Measurements from ENCODE around the gene NOXO1. TPM values are rescaled to one million over a fixed set of nuclear protein-coding genes. Genes with fewer than 3 reads are reported as not detected.

The NOXO1 gene
- polyA plus RNA-seq, 3 donors: 0.09 TPM; not detected in 2

DNA sequence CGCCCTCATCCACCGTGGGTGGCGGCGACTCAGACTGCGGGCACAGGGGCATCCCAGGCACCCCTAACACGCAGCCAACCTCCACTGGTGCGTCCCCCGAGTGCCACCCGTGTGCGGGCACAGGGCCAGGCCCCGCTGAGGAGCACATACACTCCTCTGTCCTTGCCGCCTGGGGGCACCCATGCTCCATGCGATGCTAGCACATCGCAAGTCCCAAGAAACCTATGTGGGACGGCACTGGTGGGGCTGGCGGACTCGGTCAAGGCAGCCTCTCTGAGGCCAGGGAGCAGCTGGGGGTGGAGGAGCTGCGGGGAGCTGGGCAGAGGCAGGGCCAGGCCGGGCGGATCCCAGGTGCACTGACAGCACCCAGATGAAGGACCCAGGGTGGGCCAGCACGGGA, 24.4 kb upstream of the NOXO1 start:
- Histone ChIP-seq H4K20me1 (ENCODE audit: insufficient read depth, low read length) (peaks cover 67% of the 10 kb centered on the region), H3K4me3 (replicated peaks in 1 of 3; ENCODE audit: low read depth in 2 of 3, low read length in 3 of 3) (no peak overlapping the region), H3K79me2 (ENCODE audit: insufficient read depth, low read length) (peaks cover 60% of the 10 kb centered on the region), H3K36me3 (replicated peaks in 1 of 2; ENCODE audit: control insufficient read depth in 1 of 2, insufficient read depth in 2 of 2, low read length in 2 of 2) (peaks cover 26 to 29% of the 10 kb centered on the region in 2 donors), H3K27ac (ENCODE audit: low read depth in 1 of 2, low read length in 2 of 2) (no peak overlapping the region), H3K4me1 (ENCODE audit: control insufficient read depth in 1 of 2, insufficient read depth in 2 of 2, low read length in 2 of 2) (peaks cover 38 to 64% of the 10 kb centered on the region in 2 donors), H3K27me3 (ENCODE audit: control insufficient read depth in 2 of 2, insufficient read depth in 2 of 2, low read length in 2 of 2) (no peaks in the 10 kb centered on the region), H2AFZ (ENCODE audit: insufficient read depth, low read depth, low read length, poor library complexity, severe bottlenecking) (no peak overlapping the region), H3K9ac (ENCODE audit: insufficient read depth, low read length, poor library complexity, severe bottlenecking) (no peak overlapping the region), H3K4me2 (replicated peaks; ENCODE audit: extremely low read depth, low read length, poor library complexity, severe bottlenecking) (no peak overlapping the region), H3K9me3 (replicated peaks in 1 of 2; ENCODE audit: control insufficient read depth in 1 of 2, insufficient read depth in 1 of 2, low read length in 2 of 2) (no peaks in the 10 kb centered on the region)
- Mint-ChIP-seq H3K27ac (peak overlapping the region in 1 of 7 donors; percentile 23), H3K4me3 (no peak overlapping the region), H3K9me3 (peaks cover 0 to 2% (median 0%) of the 10 kb centered on the region in 7 donors), H3K27me3 (ENCODE audit: low read depth in 3 of 3) (peaks cover 0 to 1% (median 0%) of the 10 kb centered on the region in 3 donors), H3K4me1 (peaks cover 50% of the 10 kb centered on the region), H3K36me3 (peaks cover 20 to 29% of the 10 kb centered on the region in 2 donors)
- DNase-seq: peak in 2 of 3 donors; percentile 33 to 41
- TF ChIP-seq, protein P1, sequence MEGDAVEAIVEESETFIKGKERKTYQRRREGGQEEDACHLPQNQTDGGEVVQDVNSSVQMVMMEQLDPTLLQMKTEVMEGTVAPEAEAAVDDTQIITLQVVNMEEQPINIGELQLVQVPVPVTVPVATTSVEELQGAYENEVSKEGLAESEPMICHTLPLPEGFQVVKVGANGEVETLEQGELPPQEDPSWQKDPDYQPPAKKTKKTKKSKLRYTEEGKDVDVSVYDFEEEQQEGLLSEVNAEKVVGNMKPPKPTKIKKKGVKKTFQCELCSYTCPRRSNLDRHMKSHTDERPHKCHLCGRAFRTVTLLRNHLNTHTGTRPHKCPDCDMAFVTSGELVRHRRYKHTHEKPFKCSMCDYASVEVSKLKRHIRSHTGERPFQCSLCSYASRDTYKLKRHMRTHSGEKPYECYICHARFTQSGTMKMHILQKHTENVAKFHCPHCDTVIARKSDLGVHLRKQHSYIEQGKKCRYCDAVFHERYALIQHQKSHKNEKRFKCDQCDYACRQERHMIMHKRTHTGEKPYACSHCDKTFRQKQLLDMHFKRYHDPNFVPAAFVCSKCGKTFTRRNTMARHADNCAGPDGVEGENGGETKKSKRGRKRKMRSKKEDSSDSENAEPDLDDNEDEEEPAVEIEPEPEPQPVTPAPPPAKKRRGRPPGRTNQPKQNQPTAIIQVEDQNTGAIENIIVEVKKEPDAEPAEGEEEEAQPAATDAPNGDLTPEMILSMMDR (IDR thresholded peaks at IDR 0.05): peak; percentile 65
- WGBS (ENCODE audit: insufficient coverage): 34% methylated on average over 20 of the region's 21 CpGs
- intact Hi-C loops (cut with micrococcal nuclease): loop anchor here (5.0 to 10.0 kb wide), 4 partner anchors 42 to 249 kb away; partner anchors contain the start of genes ECI1 (in 1 of the 2), NTHL1 (in 1 of the 2) and TSC2 (in 1 of the 2)

DNA sequence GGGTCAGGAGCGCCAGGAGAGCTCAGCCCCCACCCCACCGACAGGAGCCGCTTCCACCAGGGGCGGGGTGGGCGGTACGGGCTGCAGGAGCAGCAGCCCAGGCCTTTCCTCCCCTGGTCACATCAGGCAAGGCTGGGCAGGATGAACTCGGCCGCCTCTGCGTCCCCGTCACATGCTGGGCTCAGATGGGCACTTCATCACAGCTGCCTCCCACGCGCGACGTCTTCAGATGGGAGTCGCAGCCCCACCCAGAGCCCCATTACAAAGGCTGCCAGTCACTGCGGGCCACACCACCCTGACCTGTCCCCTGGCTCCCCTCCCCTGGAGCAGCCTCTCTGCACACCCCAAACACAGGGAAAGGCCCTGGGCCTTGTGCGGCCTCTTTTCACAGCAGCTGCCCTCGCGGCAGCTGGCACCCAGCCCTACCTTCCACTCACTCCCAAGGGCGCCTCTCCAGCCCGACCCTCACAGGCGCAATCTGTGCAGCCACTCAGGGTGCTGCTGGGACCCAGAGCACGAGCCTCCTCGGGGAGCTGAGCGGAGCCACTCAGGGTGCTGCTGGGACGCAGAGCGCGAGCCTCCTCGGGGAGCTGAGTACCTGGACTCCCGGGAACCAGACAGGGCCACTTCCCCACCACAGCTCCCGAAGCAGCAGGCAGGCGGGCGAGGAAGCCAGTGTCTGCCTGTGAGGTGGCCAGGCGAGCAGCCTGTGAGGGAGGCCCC, 23.7 kb upstream of the NOXO1 start:
- intact Hi-C loops (cut with micrococcal nuclease): loop anchor here (5.0 to 10.0 kb wide), 4 partner anchors 42 to 250 kb away; partner anchors contain the start of genes ECI1 (in 1 of the 2), NTHL1 (in 1 of the 2) and TSC2 (in 1 of the 2)
- peaks cover 43% of the 10 kb centered on the region for H3K4me1 Mint-ChIP-seq
- H3K4me2 ChIP-seq (replicated peaks; ENCODE audit: extremely low read depth, low read length, poor library complexity, severe bottlenecking): no peak overlapping the region

More for the DNA sequence above, 23.7 kb upstream of the NOXO1 start:
- Histone ChIP-seq H3K27ac (ENCODE audit: low read depth in 1 of 2, low read length in 2 of 2) (no peak overlapping the region), H3K4me3 (replicated peaks in 1 of 3; ENCODE audit: low read depth in 2 of 3, low read length in 3 of 3) (no peak overlapping the region), H3K9ac (ENCODE audit: insufficient read depth, low read length, poor library complexity, severe bottlenecking) (no peak overlapping the region), H3K79me2 (ENCODE audit: insufficient read depth, low read length) (peaks cover 60% of the 10 kb centered on the region), H3K27me3 (ENCODE audit: control insufficient read depth in 2 of 2, insufficient read depth in 2 of 2, low read length in 2 of 2) (no peaks in the 10 kb centered on the region), H2AFZ (ENCODE audit: insufficient read depth, low read depth, low read length, poor library complexity, severe bottlenecking) (no peak overlapping the region), H4K20me1 (ENCODE audit: insufficient read depth, low read length) (peaks cover 67% of the 10 kb centered on the region), H3K9me3 (replicated peaks in 1 of 2; ENCODE audit: control insufficient read depth in 1 of 2, insufficient read depth in 1 of 2, low read length in 2 of 2) (no peaks in the 10 kb centered on the region), H3K4me1 (ENCODE audit: control insufficient read depth in 1 of 2, insufficient read depth in 2 of 2, low read length in 2 of 2) (peaks cover 31 to 57% of the 10 kb centered on the region in 2 donors), H3K36me3 (replicated peaks in 1 of 2; ENCODE audit: control insufficient read depth in 1 of 2, insufficient read depth in 2 of 2, low read length in 2 of 2) (peaks cover 31 to 35% of the 10 kb centered on the region in 2 donors)
- peaks cover 0 to 2% (median 0%) of the 10 kb centered on the region in 7 donors for H3K9me3 Mint-ChIP-seq
- 69% methylated on average over 34 of the region's 34 CpGs for WGBS (ENCODE audit: insufficient coverage)
- DNase-seq: no peak
- H3K27ac Mint-ChIP-seq: peak overlapping the region in 1 of 7 donors; percentile 50
- no peak overlapping the region for H3K4me3 Mint-ChIP-seq
- H3K27me3 Mint-ChIP-seq (ENCODE audit: low read depth in 3 of 3): peaks cover 0 to 1% (median 0%) of the 10 kb centered on the region in 3 donors
- peaks cover 21 to 36% of the 10 kb centered on the region in 2 donors for H3K36me3 Mint-ChIP-seq
- TF ChIP-seq, protein P1 (IDR thresholded peaks at IDR 0.05): no peak
